Urinary bladder (tissue), 2 donors: ENCODE results near the gene CGN. TPM values are rescaled to one million over a fixed set of nuclear protein-coding genes. Genes with fewer than 3 reads are reported as not detected.

Experiments used
- polyA plus RNA-seq: library from polyadenylated mRNA; stranded (reverse); fragments of 200-250 nt; gene quantifications from one replicate; pipeline ENCODE4 v1.2.3, GENCODE V29; 2013
- small RNA-seq: library from RNA; depleted of rRNA; stranded (forward); fragments of <200 nt; gene quantifications from one replicate; pipeline ENCODE3, GENCODE V24; 2014
- total RNA-seq: library from RNA; depleted of rRNA; stranded (reverse); fragments of >200 nt; gene quantifications from one replicate; pipeline ENCODE4 v1.2.3, GENCODE V29; 2014
- donor health status: healthy.

The CGN gene
- total and polyA plus RNA-seq, 2 donors, result 5.5 to 5.9 TPM

Small RNAs within 50 kb of the gene (small RNA-seq; reads per million reads assigned to genes)
- not detected for gene MIR554
- gene RF00405, result not detected

Other genes with a start within 250 kb of the CGN start
- gene ZNF687, start 229.1 kb upstream of the CGN start, total RNA-seq, result 8.1 TPM
- 15.9 TPM for gene ZNF687, start 229.1 kb upstream of the CGN start, polyA plus RNA-seq
- 26.5 TPM for gene PI4KB, start 184.0 kb upstream of the CGN start, total RNA-seq
- 45.5 TPM for gene PI4KB, start 184.0 kb upstream of the CGN start, polyA plus RNA-seq
- gene RFX5, start 164.1 kb upstream of the CGN start, total RNA-seq, result 42.9 TPM
- 31.2 TPM for gene RFX5, start 164.1 kb upstream of the CGN start, polyA plus RNA-seq
- 32.9 TPM for gene SELENBP1, start 138.7 kb upstream of the CGN start, total RNA-seq
- gene SELENBP1, start 138.7 kb upstream of the CGN start, polyA plus RNA-seq, result 82.8 TPM
- 217 TPM for gene PSMB4, start 111.8 kb upstream of the CGN start, total RNA-seq
- gene PSMB4, start 111.8 kb upstream of the CGN start, polyA plus RNA-seq, result 323 TPM
- 86.9 TPM for gene POGZ, start 51.9 kb upstream of the CGN start, total RNA-seq
- gene POGZ, start 51.9 kb upstream of the CGN start, polyA plus RNA-seq, result 32.1 TPM
- 9.7 TPM for gene TUFT1, start 28.9 kb downstream of the CGN start, total RNA-seq
- 8.5 TPM for gene TUFT1, start 28.9 kb downstream of the CGN start, polyA plus RNA-seq
- 66.6 TPM for gene SNX27, start 100.7 kb downstream of the CGN start, total RNA-seq
- 18.6 TPM for gene SNX27, start 100.7 kb downstream of the CGN start, polyA plus RNA-seq
- gene CELF3, start 205.4 kb downstream of the CGN start, total RNA-seq, result 0.37 TPM
- 0.47 TPM for gene CELF3, start 205.4 kb downstream of the CGN start, polyA plus RNA-seq
- gene RIIAD1, start 210.1 kb downstream of the CGN start, total RNA-seq, result not detected
- 1.8 TPM for gene RIIAD1, start 210.1 kb downstream of the CGN start, polyA plus RNA-seq